ENCODE measurements around the gene GUCD1.
"Not testable (repeated sequence)": the region's sequence is repeated elsewhere in the genome, so short reads cannot be mapped to it uniquely, and the experiment has no call there.

GUCD1 gene

DNA sequence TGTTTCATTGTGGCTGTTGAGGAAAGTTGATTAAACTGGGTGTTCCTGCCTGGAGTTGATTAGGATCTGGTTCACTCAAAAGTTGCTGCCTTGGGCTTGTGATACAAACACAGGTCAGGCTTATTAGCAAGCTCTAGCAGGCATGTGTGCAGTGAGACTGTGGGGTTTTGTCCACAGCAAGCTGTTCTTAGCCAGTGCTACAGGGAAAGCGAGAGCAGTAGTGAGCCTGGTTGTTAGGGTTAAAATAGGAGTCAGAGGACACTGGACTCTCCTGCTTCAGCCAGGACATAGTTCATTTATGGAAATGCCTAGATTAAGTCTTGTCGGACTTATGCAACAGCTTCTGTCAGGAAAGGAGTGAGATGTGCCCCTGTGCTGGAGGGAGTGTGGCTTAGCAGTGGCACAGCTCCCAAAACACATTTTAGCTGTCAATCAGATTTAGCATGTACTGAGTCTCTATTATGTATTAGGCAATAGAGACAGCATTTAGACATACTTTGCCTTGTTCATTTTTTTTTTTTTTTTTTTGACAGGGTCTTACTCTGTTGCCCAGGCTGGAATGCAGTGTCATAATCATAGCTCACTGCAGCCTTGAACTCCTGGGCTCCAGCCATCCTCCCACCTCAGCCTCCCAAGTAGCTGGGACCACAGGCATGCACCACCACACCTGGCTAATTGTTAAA lies 9.6 kb upstream of the GUCD1 start:
- no peaks in the 10 kb centered on the region for H3K9me3 ChIP-seq
- DNase-seq (ENCODE audit: low spot score in 2 of 2) = no peak
- H3K36me3 ChIP-seq (replicated peaks) = peaks cover 74% of the 10 kb centered on the region
- no peak overlapping the region for H3K4me3 ChIP-seq
- no peaks in the 10 kb centered on the region for H3K27me3 ChIP-seq (ENCODE audit: low read depth)
- H3K4me1 ChIP-seq = no peaks in the 10 kb centered on the region; the same call in 1 of the 2 replicates
- in situ Hi-C loops (cut with MboI; ENCODE audit: low sequenced_read_pairs) = no loop called here

DNA sequence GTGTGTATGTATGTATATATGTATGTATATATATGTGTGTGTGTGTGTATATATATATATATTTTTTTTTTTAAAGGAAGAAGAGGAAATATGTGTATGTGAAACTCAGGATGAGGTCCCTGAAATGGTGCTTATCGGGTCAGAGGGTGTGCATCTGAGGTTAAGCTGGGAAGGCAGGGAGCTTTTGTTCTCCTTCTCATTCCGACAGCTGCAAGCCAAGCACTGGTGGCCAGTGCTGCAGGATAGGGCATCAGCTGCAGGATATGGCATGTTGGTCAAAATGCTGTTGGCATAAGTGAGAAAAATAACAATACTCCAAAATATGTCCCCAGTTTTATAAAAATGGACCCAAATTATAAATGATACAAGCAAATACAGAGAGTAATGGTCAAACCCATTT lies 8.3 kb upstream of the GUCD1 start:
- DNase-seq (ENCODE audit: low spot score in 2 of 2) = no peak
- in situ Hi-C loops (cut with MboI; ENCODE audit: low sequenced_read_pairs) = no loop called here
- Histone ChIP-seq H3K4me1 (no peaks in the 10 kb centered on the region; the same call in 1 of the 2 replicates), H3K27me3 (ENCODE audit: low read depth) (no peaks in the 10 kb centered on the region), H3K9me3 (no peaks in the 10 kb centered on the region), H3K4me3 (no peak overlapping the region), H3K36me3 (replicated peaks) (peaks cover 76% of the 10 kb centered on the region)

DNA sequence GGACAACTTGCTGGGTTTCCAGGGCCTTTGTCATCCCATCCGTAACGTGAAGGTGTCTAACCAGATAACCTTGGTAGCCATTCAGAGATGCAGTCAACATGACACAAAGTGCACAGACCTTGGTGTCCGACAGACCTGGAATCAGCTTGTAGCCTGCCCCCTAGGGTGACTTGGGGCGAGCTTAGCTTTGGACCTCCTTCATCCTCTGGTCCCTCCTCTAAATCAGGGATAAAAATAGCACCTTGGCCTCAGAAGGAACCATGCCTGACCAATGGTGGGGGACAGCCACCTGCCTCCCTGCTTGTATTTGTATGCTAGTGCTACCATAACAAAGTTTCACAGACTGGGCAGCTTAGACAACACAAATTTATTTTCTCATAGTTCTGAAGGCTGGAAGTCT lies 4.5 kb upstream of the GUCD1 start:
- in situ Hi-C loops (cut with MboI; ENCODE audit: low sequenced_read_pairs) = no loop called here
- no peaks in the 10 kb centered on the region for H3K9me3 ChIP-seq
- DNase-seq (ENCODE audit: low spot score in 2 of 2) = no peak
- no peak overlapping the region for H3K4me3 ChIP-seq
- peaks cover 55% of the 10 kb centered on the region for H3K36me3 ChIP-seq (replicated peaks)
- peaks cover 2% of the 10 kb centered on the region; the same call in 1 of the 2 replicates for H3K4me1 ChIP-seq
- no peaks in the 10 kb centered on the region for H3K27me3 ChIP-seq (ENCODE audit: low read depth)

DNA sequence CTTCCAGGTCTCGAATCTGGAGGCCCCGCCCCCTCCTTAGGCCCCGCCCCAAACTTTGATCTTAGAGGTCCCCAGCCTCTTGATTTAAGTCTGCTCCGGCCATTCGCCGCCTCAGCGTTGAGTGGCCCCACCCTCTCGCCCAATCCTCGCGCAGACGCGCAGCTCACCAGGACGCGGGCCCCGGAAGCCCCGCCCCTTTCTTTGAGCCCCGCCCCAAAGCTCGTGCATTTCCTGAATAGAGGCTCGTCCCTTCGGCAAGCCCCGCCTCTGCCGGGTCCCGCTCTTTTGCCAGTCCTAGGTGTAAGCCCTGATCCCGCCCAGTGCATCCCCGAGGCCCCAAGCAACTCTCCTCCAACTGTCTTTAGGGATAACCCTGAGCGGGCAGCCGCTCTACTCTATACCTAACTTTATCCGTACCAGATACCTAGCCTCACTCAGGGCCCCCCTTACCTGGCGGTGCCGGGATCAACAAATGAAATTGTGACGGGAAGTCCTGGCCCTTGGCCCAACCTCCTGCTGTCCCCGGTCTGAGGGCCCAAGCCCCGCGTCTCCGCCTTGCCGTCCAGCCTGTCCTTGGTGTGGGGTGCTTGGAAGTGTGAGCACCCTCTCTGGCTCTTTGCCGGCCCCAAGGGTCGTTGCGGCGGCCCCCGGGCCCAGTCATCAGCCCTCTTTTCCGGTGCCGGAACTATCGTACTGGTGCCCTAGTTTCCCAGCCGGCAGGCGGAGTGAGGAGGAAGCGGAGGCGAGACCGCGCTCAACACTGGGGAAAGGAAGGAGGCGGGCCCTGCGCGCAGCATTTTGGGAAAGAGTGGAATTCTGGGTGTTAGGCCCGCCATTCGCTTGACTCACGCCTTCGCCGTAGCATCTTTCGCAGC lies 464 bp upstream of the GUCD1 start, which contains the start of gene SNRPD3:
Gene SNRPD3 (plus strand): TSS at position 835 of the 875 bp plus-strand sequence. CDS start 1,676 bp downstream, outside the sequence.
- DNase-seq (ENCODE audit: low spot score in 2 of 2) = peak; percentile 94 to 100
- H3K27me3 ChIP-seq (ENCODE audit: low read depth) = no peaks in the 10 kb centered on the region
- H3K4me3 ChIP-seq = peak within 1 kb of the TSS; percentile 82
- no peaks in the 10 kb centered on the region for H3K9me3 ChIP-seq
- peaks cover 2% of the 10 kb centered on the region; the same call in 1 of the 2 replicates for H3K4me1 ChIP-seq
- in situ Hi-C loops (cut with MboI; ENCODE audit: low sequenced_read_pairs) = no loop called here
- H3K36me3 ChIP-seq (replicated peaks) = peaks cover 25% of the 10 kb centered on the region

DNA sequence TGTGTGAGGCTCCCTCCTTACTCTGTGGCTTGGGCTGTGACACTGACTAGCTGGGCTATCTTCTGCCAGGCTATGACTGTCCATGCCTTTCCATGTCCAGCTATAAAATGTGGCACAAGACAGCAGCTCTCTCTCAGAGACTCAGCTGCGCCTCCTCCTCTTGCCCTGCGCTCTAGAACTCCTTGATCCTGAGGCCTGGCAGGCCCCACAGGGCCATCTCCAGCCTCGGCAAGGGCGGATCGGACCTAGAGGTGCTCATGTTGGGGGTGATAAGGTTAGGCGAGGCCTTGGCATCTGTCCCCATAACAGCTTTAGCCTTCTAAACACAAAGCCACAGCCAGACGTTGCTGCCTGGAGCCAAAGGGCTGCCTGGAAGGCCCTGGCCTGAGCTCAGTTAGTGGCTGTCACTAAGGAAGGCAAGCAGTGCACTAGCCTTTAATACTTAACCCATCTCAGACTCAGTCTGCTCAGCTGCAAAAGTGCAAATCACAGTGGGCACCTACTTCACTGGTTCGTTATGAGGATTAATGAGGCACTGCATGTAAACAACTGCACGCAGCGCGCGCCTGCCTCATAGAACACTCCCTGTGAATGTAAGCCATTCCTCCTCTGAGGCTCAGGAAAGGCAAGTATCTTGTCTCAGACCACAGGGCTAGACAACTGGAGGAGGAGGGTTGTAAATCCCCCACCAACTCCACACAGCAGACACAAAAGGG lies 1.2 kb downstream of the GUCD1 start:
- Histone ChIP-seq H3K36me3 (replicated peaks) (peaks cover 20% of the 10 kb centered on the region), H3K4me1 (peaks cover 2% of the 10 kb centered on the region; the same call in 1 of the 2 replicates)
- in situ Hi-C loops (cut with MboI; ENCODE audit: low sequenced_read_pairs) = no loop called here

DNA sequence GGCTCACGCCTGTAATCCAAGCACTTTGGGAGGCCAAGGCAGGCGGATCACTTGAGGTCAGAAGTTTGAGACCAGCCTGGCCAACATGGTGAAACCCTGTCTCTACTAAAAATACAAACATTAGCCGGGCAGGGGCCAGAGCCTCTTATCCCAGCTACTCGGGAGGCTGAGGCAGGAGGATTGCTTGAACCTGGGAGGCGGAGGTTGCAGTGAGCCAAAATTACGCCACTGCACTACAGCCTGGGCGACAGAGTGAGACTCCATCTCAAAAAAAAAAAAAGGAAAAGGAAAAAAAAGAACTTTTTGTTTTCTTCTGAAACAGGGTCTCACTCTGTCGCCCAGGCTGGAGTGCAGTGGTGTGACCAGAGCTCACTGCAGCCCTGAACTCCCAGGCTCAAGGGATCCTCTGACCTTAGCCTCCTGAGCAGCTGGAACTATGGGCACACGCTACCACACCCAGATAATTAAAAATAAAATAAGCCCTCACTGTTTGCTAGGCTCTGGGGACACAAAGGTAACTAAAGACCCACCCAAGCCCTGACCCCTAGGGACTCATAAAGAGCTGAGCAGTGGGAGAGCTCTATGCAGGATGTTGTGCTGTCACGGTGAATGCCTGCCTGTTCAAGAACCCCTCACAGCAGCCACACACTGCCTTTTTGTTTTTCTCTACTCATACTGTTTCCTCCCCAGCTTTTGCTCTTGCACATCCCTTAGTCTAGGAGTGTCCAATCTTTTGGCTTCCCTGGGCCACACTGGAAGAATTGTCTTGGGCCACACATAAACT lies 2.2 kb downstream of the GUCD1 start:
- H3K4me3 ChIP-seq; H3K27me3 ChIP-seq (ENCODE audit: low read depth); H3K4me1 ChIP-seq; in situ Hi-C loops (cut with MboI; ENCODE audit: low sequenced_read_pairs); H3K9me3 ChIP-seq: not testable (repeated sequence)
- H3K36me3 ChIP-seq (replicated peaks) = peaks cover 19% of the 10 kb centered on the region
- peak; percentile 43 to 71 for DNase-seq (ENCODE audit: low spot score in 2 of 2)

More for the DNA sequence above, 1.2 kb downstream of the GUCD1 start:
- no peak for DNase-seq (ENCODE audit: low spot score in 2 of 2)
- Histone ChIP-seq H3K4me3 (peak overlapping the region; percentile 82), H3K27me3 (ENCODE audit: low read depth) (no peaks in the 10 kb centered on the region), H3K9me3 (no peaks in the 10 kb centered on the region)

DNA sequence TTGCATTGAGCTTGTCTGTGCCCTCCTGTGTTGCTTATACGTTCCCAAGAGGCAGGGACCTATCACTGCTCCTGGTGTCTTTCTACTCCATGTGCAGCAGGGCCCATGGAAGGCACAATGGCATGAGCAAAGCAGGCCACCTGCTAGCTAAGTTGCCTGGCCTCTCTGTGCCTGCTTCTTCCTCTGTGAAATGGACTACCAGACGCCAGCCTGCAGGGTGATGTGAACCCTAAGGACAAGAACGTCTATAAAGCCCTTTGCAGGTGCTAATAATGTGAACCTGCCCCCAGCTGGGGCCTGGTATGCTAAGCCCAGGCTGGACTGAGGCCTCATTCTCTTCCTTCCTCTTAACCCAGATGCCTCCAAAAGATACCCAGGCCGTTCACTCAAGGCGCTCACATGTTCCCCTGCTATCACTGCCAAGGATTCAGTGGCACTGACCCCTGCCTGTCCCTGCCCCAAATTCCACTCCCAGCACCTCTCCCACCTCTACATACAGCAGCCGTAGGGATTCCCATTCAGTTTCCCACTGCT lies 4.0 kb downstream of the GUCD1 start:
- Histone ChIP-seq H3K27me3 (ENCODE audit: low read depth) (no peaks in the 10 kb centered on the region), H3K9me3 (no peaks in the 10 kb centered on the region), H3K4me3 (no peak overlapping the region), H3K36me3 (replicated peaks) (peaks cover 33% of the 10 kb centered on the region), H3K4me1 (no peaks in the 10 kb centered on the region; the same call in 1 of the 2 replicates)
- in situ Hi-C loops (cut with MboI; ENCODE audit: low sequenced_read_pairs) = no loop called here
- DNase-seq (ENCODE audit: low spot score in 2 of 2) = no peak

DNA sequence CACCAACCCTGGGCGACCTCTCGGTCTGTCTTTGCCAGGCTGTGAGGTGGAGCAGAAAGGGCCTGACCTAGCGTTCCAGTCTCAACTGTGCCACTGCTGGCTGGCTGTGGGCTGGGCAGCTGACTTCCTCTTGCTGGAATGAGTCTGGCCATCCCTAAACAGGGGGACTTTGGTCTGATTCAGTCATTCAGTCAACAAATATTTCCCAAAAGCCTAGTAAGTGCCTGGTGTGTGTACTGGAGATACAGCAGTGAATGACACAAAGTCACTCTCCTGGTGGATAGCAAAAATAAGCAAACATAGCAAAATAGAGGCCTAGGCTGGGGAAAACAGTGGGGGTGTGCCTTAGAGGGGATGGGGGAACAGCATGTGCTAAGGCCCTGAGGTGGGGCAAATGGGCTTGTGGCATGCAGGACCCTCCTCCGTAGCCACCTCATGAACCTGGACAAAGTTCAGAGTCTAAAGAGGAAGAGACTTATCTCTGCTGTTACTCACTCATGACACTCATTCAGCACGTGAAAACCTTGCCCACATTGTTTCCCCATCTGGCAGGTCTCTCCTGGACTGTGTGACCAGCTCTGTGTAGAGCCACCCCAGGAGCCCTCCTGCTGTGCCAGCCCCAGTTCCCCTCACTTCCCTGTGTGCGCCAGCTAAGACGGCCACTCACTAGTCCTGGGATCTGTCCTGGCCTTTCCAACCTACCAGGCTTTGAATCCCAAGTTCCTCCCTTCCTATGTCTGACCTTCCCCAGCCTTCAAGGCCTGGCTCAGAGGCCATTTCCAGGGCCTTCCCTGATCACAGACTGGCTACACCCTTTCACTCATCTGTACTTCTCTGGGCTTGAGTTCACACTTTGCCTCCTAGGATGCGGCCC lies 4.7 kb downstream of the GUCD1 start:
- H3K27me3 ChIP-seq (ENCODE audit: low read depth) = no peaks in the 10 kb centered on the region
- in situ Hi-C loops (cut with MboI; ENCODE audit: low sequenced_read_pairs) = no loop called here
- DNase-seq (ENCODE audit: low spot score in 2 of 2) = no peak
- peaks cover 34% of the 10 kb centered on the region for H3K36me3 ChIP-seq (replicated peaks)
- no peaks in the 10 kb centered on the region; the same call in 1 of the 2 replicates for H3K4me1 ChIP-seq
- H3K4me3 ChIP-seq = no peak overlapping the region
- no peaks in the 10 kb centered on the region for H3K9me3 ChIP-seq

DNA sequence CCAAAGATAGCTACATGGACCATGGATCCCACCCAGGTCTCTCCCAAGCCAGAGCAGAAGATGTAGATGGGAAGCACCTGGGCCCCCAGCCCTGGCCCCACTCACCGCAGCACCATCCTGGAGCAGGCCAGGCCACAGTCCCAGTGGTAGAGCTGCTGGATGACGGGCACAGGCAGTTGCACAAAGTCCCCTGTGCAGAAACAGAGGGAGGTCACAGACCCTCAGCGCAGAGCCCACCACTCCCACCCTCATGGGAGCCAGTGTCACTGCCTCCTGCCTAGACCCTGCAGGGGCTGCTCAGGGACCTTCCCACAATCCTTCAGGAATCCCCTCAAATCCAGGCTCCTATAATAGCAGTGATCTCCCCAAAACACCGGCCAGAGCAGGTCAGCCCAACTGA lies 6.1 kb downstream of the GUCD1 start:
- Histone ChIP-seq H3K27me3 (ENCODE audit: low read depth) (no peaks in the 10 kb centered on the region), H3K4me1 (no peaks in the 10 kb centered on the region; the same call in 1 of the 2 replicates), H3K4me3 (no peak overlapping the region), H3K9me3 (no peaks in the 10 kb centered on the region), H3K36me3 (replicated peaks) (peaks cover 42% of the 10 kb centered on the region)
- DNase-seq (ENCODE audit: low spot score in 2 of 2) = no peak
- in situ Hi-C loops (cut with MboI; ENCODE audit: low sequenced_read_pairs) = no loop called here

DNA sequence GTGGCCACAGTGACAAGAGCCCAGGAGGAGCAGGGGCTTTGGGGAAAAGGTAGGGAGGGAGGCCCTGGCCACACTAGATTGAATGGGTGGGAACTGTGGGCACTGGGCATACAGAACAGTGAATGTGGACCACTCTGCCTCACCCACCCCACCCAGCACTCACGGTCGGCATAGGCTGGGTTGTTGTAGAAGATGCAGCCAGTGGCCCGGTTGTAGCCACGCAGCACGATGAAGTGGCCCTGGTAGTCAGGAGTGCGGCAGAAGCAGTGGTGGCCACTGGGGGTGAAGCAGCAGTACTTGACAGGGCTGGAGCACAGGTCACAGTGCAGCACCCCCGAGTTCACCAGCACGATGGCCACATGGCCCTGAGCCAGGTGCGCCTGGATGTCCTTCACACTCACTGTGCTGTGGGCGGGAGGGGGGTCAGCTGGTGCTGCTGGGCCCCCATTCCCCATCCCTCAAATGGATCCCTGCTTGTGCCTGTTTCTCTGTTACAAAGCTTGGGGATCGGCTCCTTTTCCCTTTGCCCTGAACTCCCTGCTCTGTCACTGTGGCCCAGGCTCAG lies 11.2 kb downstream of the GUCD1 start:
- Histone ChIP-seq H3K36me3 (replicated peaks) (peaks cover 73% of the 10 kb centered on the region), H3K4me3 (no peak overlapping the region), H3K4me1 (no peaks in the 10 kb centered on the region), H3K9me3 (no peaks in the 10 kb centered on the region), H3K27me3 (ENCODE audit: low read depth) (no peaks in the 10 kb centered on the region)
- no peak for DNase-seq (ENCODE audit: low spot score in 2 of 2)
- in situ Hi-C loops (cut with MboI; ENCODE audit: low sequenced_read_pairs) = no loop called here

DNA sequence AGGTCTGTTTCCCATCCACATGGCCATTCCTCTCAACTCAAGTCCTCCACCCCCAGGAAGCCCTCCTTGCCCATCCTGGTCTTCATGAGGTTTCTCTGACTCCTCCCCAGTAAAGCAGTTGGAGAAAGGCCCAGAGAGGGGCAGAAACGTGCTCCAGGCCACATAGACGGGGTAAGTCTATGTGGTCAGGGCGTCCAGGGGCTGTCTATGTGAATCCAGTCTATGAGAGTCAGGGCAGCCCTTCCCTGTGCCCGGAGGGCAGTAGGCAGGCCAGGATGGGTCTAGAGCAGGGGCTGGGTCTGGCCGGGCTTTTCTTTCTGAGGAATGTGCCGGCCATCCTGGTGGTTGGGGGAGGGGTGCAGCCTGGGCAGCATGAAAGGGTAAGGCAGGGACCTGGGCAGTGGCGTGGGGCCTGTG lies 11.7 kb downstream of the GUCD1 start:
- DNase-seq (ENCODE audit: low spot score in 2 of 2) = no peak
- no peak overlapping the region for H3K4me3 ChIP-seq
- no peaks in the 10 kb centered on the region for H3K4me1 ChIP-seq
- in situ Hi-C loops (cut with MboI; ENCODE audit: low sequenced_read_pairs) = no loop called here
- H3K9me3 ChIP-seq = no peaks in the 10 kb centered on the region
- no peaks in the 10 kb centered on the region for H3K27me3 ChIP-seq (ENCODE audit: low read depth)
- peaks cover 69% of the 10 kb centered on the region for H3K36me3 ChIP-seq (replicated peaks)

DNA sequence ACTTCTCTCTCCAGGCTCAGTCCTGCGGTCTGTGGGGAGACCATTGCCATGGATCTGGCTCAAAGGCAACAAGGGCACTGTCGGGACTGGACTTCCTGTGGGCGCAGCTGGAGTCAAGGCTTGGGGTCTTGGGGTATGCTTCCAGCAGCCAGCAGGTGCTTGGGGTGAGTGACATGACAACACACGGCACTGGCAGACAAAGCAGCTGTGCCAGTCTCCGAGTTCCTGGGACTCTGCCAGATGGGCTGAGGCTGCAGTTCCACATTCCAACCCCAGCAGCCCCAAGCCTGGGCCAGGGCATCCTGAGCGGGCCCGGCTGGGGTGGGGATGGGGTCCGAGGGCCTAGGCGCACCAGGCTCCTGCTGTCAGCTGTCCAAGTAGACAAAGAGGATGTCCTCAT lies 12.3 kb downstream of the GUCD1 start:
- peaks cover 63% of the 10 kb centered on the region for H3K36me3 ChIP-seq (replicated peaks)
- no peak for DNase-seq (ENCODE audit: low spot score in 2 of 2)
- H3K27me3 ChIP-seq (ENCODE audit: low read depth) = no peaks in the 10 kb centered on the region
- no peaks in the 10 kb centered on the region for H3K4me1 ChIP-seq
- H3K9me3 ChIP-seq = no peaks in the 10 kb centered on the region
- H3K4me3 ChIP-seq = no peak overlapping the region
- in situ Hi-C loops (cut with MboI; ENCODE audit: low sequenced_read_pairs) = no loop called here

Measured in HAP-1 (cell line).